Bronchial epithelial cell (primary cell): ENCODE data around the gene ACTR1A. TPM values are rescaled to one million over a fixed set of nuclear protein-coding genes. Genes with fewer than 3 reads are reported as not detected.
A peak's percentile ranks its signal among the peaks of the same experiment; 100 is the strongest.

Experiments used
- DNase-seq: peaks from one replicate; pipeline ENCODE4 v3.0.0-alpha.2; 2010; ENCODE audit warnings: low read depth
- FAIRE-seq: peaks from 2 replicates; lab custom pipeline; 2011; peaks lifted over from hg19 to GRCh38; lab: Jason Lieb, UNC
- H3K27me3 ChIP-seq: 2 replicates; pipeline ENCODE4 v1.5.1; 2011; ENCODE audit warnings: low read length; ENCODE audit not compliant: control insufficient read depth, insufficient read depth
- H3K36me3 ChIP-seq: 2 replicates; pipeline ENCODE4 v1.5.1; 2011; ENCODE audit warnings: low read length; ENCODE audit not compliant: control insufficient read depth, insufficient read depth
- H3K4me3 ChIP-seq: 2 replicates; pipeline ENCODE4 v1.5.1; 2011; ENCODE audit warnings: mild to moderate bottlenecking, low read depth, low read length, control low read depth
- CTCF ChIP-seq: IDR thresholded peaks from 2 replicates; pipeline ENCODE4 v1.5.1; 2011; ENCODE audit warnings: mild to moderate bottlenecking, moderate library complexity, low read length, control low read depth, inconsistent platforms; ENCODE audit not compliant: insufficient read depth, severe bottlenecking
- total RNA-seq: library from RNA; depleted of rRNA; stranded (reverse); fragments of >200 nt; gene quantifications from 2 replicates; pipeline ENCODE4 v1.2.1, GENCODE V29; 2014

Gene ACTR1A
- total RNA-seq, 1 donor from 2014 or later: 53.2 TPM

- FAIRE-seq (no peak), DNase-seq (no peak)
- Histone ChIP-seq H3K4me3 (no peak overlapping the region), H3K36me3 (peaks cover 10% of the 10 kb centered on the region), H3K27me3 (no peaks in the 10 kb centered on the region)
- no peak for TF ChIP-seq CTCF
Measured at GRCh38 chr10:102514487-102515311, 12.2 kb upstream of the ACTR1A start.

GRCh38 chr10:102511583-102512274 lies 9.2 kb upstream of the ACTR1A start:
- DNase-seq (no peak), FAIRE-seq (no peak)
- no peaks in the 10 kb centered on the region for H3K27me3 ChIP-seq
- TF ChIP-seq CTCF: no peak
- peaks cover 10% of the 10 kb centered on the region for H3K36me3 ChIP-seq
- H3K4me3 ChIP-seq: no peak overlapping the region

- FAIRE-seq (no peak), DNase-seq (peak; percentile 77)
- H3K36me3 ChIP-seq: peaks cover 7% of the 10 kb centered on the region
- no peaks in the 10 kb centered on the region for H3K27me3 ChIP-seq
- no peak for TF ChIP-seq CTCF
- H3K4me3 ChIP-seq: no peak overlapping the region
Measured at GRCh38 chr10:102509387-102509786, 6.9 kb upstream of the ACTR1A start.

- TF ChIP-seq CTCF: no peak
- no peak for DNase-seq
- Histone ChIP-seq H3K27me3 (no peaks in the 10 kb centered on the region), H3K36me3 (peaks cover 7% of the 10 kb centered on the region), H3K4me3 (no peak overlapping the region)
- FAIRE-seq: no peak
Measured at GRCh38 chr10:102508506-102508905, 6.0 kb upstream of the ACTR1A start.

GRCh38 chr10:102507521-102507920 lies 5.0 kb upstream of the ACTR1A start:
- no peak for TF ChIP-seq CTCF
- DNase-seq: no peak
- no peak for FAIRE-seq
- peaks cover 5% of the 10 kb centered on the region for H3K36me3 ChIP-seq
- H3K27me3 ChIP-seq: no peaks in the 10 kb centered on the region
- no peak overlapping the region for H3K4me3 ChIP-seq
